A673 (cell line): ENCODE data around the gene CORO2A. TPM values are rescaled to one million over a fixed set of nuclear protein-coding genes. Genes with fewer than 3 reads are reported as not detected.

Experiments used
- BruUV-seq: library from RNA; stranded (reverse); fragments of 400-500 nt; replicated peaks from 2 replicates; lab custom pipeline; 2021; lab: Mats Ljungman, UMichigan
- CTCF ChIA-PET: fragments of 300-600 bp; sonication (Branson Sonifier 250); formaldehyde crosslinking; loops from one replicate; lab custom pipeline; 2022; ENCODE audit warnings: antibody characterized with exemption; lab: Charles Lee
- POLR2A ChIA-PET: fragments of 300-600 bp; sonication (Branson Sonifier 250); formaldehyde crosslinking; loops from one replicate; lab custom pipeline; 2022; ENCODE audit warnings: antibody characterized with exemption; ENCODE audit not compliant: low non-redundant PET; lab: Charles Lee
- DNase-seq: peaks from one replicate; pipeline ENCODE4 v3.0.0-alpha.2; 2015; ENCODE audit warnings: low spot score
- H3K27ac ChIP-seq: fragments of 200-600 bp; sonication (generic); 2 replicates; pipeline ENCODE4 v1.5.1; 2016; ENCODE audit warnings: mixed run types, low read depth, mild to moderate bottlenecking, mixed read lengths, antibody characterized with exemption, low read length; ENCODE audit not compliant: poor library complexity, severe bottlenecking
- H3K27me3 ChIP-seq: fragments of 200-600 bp; sonication (generic); replicated peaks from 2 replicates; pipeline ENCODE4 v1.6.1; 2017; ENCODE audit warnings: mixed run types, low read depth, mild to moderate bottlenecking, mixed read lengths, antibody characterized with exemption, low read length; ENCODE audit not compliant: insufficient read depth, poor library complexity
- H3K36me3 ChIP-seq: fragments of 200-600 bp; sonication (generic); 2 replicates; pipeline ENCODE4 v1.6.1; 2016; ENCODE audit warnings: mixed run types, mild to moderate bottlenecking, mixed read lengths, antibody characterized with exemption, low read length; ENCODE audit not compliant: insufficient read depth, poor library complexity, severe bottlenecking
- H3K4me1 ChIP-seq: fragments of 200-600 bp; sonication (generic); 2 replicates; pipeline ENCODE4 v1.6.1; 2017; ENCODE audit warnings: mixed run types, mild to moderate bottlenecking, mixed read lengths, antibody characterized with exemption, low read length; ENCODE audit not compliant: insufficient read depth, poor library complexity, severe bottlenecking
- H3K4me3 ChIP-seq: fragments of 200-600 bp; sonication (generic); 2 replicates; pipeline ENCODE4 v1.5.1; 2016; ENCODE audit warnings: low read depth, mixed run types, mild to moderate bottlenecking, mixed read lengths, low read length; ENCODE audit not compliant: poor library complexity, severe bottlenecking
- H3K9me3 ChIP-seq: fragments of 200-600 bp; sonication (generic); 2 replicates; pipeline ENCODE4 v1.6.1; 2016; ENCODE audit warnings: mixed run types, low read depth, mild to moderate bottlenecking, mixed read lengths, antibody characterized with exemption, low read length; ENCODE audit not compliant: poor library complexity, severe bottlenecking
- EZH2 ChIP-seq: fragments of 200-600 bp; sonication (generic); IDR thresholded peaks from 2 replicates; pipeline ENCODE4 v1.6.1; 2017; ENCODE audit warnings: borderline replicate concordance, low read depth, mild to moderate bottlenecking, mixed read lengths, antibody characterized with exemption, low read length; ENCODE audit not compliant: poor library complexity, severe bottlenecking
- intact Hi-C: fragments of 100-400 bp; cut with micrococcal nuclease; formaldehyde crosslinking; loops from one replicate; pipeline ENCODE4 v1.10.0; 2022; ENCODE audit not compliant: unreplicated experiment
- total RNA-seq: library from RNA; stranded (reverse); gene quantifications from 2 replicates; pipeline ENCODE4 v1.2.3, GENCODE V29; 2021
- TF ChIP-seq, protein P1 (sequence below): fragments of 300-800, 200-600 bp; sonication (generic); conservative IDR thresholded peaks from 2 replicates; pipeline ENCODE4 v1.5.1; 2017; ENCODE audit warnings: low read depth, mild to moderate bottlenecking, antibody characterized with exemption, low read length, moderate library complexity, mixed read lengths

The CORO2A gene
- total RNA-seq, 1 experiment from 2014 or later: 0.52 TPM

DNA sequence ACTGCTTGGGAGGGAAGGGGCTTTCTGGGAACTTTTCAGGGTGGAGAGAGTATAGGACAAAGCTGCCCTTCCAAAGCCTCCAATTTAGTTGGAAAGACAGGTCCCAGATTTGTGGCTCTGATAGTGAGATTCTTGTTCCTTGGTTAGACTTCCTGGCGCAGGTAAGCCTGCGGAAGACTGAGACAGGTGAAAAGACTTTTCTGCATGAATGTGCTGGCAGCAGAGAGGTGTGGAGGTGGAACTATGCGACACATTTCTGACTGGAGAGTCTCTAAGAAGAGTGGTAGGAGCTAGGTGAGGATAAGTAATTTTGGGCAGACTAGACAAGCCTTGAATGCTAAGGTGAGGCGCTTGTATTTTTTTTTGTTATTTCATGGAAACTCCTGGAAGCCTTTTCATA lies 106.0 kb downstream of the CORO2A start:
- Histone ChIP-seq H3K27ac (no peak overlapping the region), H3K4me3 (no peak overlapping the region), H3K36me3 (peaks cover 10% of the 10 kb centered on the region), H3K27me3 (no peaks in the 10 kb centered on the region), H3K4me1 (peaks cover 4% of the 10 kb centered on the region), H3K9me3 (no peaks in the 10 kb centered on the region)
- ChIA-PET POLR2A (no interaction called here), CTCF (no interaction called here)
- intact Hi-C loops: no loop called here
- no peak for TF ChIP-seq EZH2
- TF ChIP-seq, protein P1, sequence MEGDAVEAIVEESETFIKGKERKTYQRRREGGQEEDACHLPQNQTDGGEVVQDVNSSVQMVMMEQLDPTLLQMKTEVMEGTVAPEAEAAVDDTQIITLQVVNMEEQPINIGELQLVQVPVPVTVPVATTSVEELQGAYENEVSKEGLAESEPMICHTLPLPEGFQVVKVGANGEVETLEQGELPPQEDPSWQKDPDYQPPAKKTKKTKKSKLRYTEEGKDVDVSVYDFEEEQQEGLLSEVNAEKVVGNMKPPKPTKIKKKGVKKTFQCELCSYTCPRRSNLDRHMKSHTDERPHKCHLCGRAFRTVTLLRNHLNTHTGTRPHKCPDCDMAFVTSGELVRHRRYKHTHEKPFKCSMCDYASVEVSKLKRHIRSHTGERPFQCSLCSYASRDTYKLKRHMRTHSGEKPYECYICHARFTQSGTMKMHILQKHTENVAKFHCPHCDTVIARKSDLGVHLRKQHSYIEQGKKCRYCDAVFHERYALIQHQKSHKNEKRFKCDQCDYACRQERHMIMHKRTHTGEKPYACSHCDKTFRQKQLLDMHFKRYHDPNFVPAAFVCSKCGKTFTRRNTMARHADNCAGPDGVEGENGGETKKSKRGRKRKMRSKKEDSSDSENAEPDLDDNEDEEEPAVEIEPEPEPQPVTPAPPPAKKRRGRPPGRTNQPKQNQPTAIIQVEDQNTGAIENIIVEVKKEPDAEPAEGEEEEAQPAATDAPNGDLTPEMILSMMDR: no peak
- no peak for DNase-seq
- BruUV-seq: no TSS peak

DNA sequence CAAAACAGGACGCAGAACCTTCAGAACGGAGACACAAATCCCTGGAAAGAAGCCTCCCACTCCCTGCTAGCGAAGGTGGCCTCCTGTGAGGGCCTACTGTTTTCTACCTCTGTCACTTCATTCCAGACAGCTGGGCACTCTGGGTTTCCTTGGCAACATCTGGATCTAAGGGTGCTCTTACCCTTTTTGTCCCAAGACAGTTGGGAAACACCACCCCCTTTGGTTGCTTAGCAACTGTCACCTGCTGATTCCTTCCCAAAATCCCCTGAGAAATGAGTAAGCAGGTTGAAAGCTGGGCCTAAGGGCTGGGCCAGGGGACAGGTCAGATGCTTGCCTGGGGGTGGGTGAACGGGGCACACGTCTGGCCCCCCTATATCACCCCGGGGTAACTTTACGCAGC lies 106.5 kb downstream of the CORO2A start:
- Histone ChIP-seq H3K36me3 (peaks cover 10% of the 10 kb centered on the region), H3K4me1 (peaks cover 4% of the 10 kb centered on the region), H3K27ac (no peak overlapping the region), H3K27me3 (no peaks in the 10 kb centered on the region), H3K9me3 (no peaks in the 10 kb centered on the region), H3K4me3 (no peak overlapping the region)
- CTCF ChIA-PET: no interaction called here
- TF ChIP-seq, protein P1: no peak
- no peak for TF ChIP-seq EZH2
- POLR2A ChIA-PET: no interaction called here
- BruUV-seq: no TSS peak
- intact Hi-C loops: no loop called here
- no peak for DNase-seq

- POLR2A ChIA-PET: no interaction called here
- no peak overlapping the region for H3K27ac ChIP-seq
- no peaks in the 10 kb centered on the region for H3K27me3 ChIP-seq
- H3K9me3 ChIP-seq: no peaks in the 10 kb centered on the region
- BruUV-seq: no TSS peak
- intact Hi-C loops: no loop called here
- TF ChIP-seq, protein P1: no peak
- no peak for TF ChIP-seq EZH2
- no peak overlapping the region for H3K4me3 ChIP-seq
- H3K4me1 ChIP-seq: peaks cover 4% of the 10 kb centered on the region
- H3K36me3 ChIP-seq: peaks cover 10% of the 10 kb centered on the region
- CTCF ChIA-PET: no interaction called here
- DNase-seq: no peak
These were observed 107.4 kb downstream of the CORO2A start for GRCh38 chr9:98085058-98085457.
